Neural cell (in vitro differentiated cells): ENCODE measurements around the gene MAP3K7CL. TPM values are rescaled to one million over a fixed set of nuclear protein-coding genes. Genes with fewer than 3 reads are reported as not detected.

Experiments used
- H2AFZ ChIP-seq: fragments of 200-600, 300-800 bp; sonication (generic), shearing (Covaris generic); 2 replicates; pipeline ENCODE4 v1.6.0; 2014; ENCODE audit warnings: low read depth, mild to moderate bottlenecking, antibody characterized with exemption, low read length, moderate library complexity
- H3F3A ChIP-seq: fragments of 200-600 bp; shearing (Covaris generic); 2 replicates; pipeline ENCODE4 v1.6.1; 2016; ENCODE audit warnings: mild to moderate bottlenecking, moderate library complexity, mixed read lengths, antibody characterized with exemption, low read length; ENCODE audit not compliant: insufficient read depth, poor library complexity, severe bottlenecking
- H3K27ac ChIP-seq: fragments of 200-600, 300-800 bp; sonication (generic), shearing (Covaris generic); 2 replicates; pipeline ENCODE4 v1.5.1; 2014; ENCODE audit warnings: mild to moderate bottlenecking, low read length, moderate library complexity
- H3K27me3 ChIP-seq: fragments of 300-800, 200-600 bp; sonication (generic), shearing (Covaris generic); 2 replicates; pipeline ENCODE4 v1.6.0; 2014; ENCODE audit warnings: mild to moderate bottlenecking, low read depth, low read length, moderate library complexity; ENCODE audit not compliant: insufficient read depth
- H3K36me3 ChIP-seq: fragments of 300-800, 200-600 bp; sonication (generic), shearing (Covaris generic); 2 replicates; pipeline ENCODE4 v1.5.1; 2014; ENCODE audit warnings: mild to moderate bottlenecking, antibody characterized with exemption, low read length, moderate library complexity; ENCODE audit not compliant: insufficient read depth
- H3K4me2 ChIP-seq: fragments of 300-800, 200-600 bp; sonication (generic), shearing (Covaris generic); 2 replicates; pipeline ENCODE4 v1.6.0; 2014; ENCODE audit warnings: mild to moderate bottlenecking, low read length
- H3K4me3 ChIP-seq: fragments of 300-800, 200-600 bp; sonication (generic), shearing (Covaris generic); 2 replicates; pipeline ENCODE4 v1.5.1; 2014; ENCODE audit warnings: mild to moderate bottlenecking, low read length, moderate library complexity
- H3K79me2 ChIP-seq: fragments of 200-600 bp; shearing (Covaris generic); replicated peaks from 2 replicates; pipeline ENCODE4 v1.6.0; 2014; ENCODE audit warnings: mild to moderate bottlenecking, low read length, moderate library complexity; ENCODE audit not compliant: insufficient read depth
- H3K9ac ChIP-seq: fragments of 300-800, 200-600 bp; sonication (generic), shearing (Covaris generic); 2 replicates; pipeline ENCODE4 v1.6.1; 2016; ENCODE audit warnings: mild to moderate bottlenecking, low read length, mixed read lengths
- H3K9me2 ChIP-seq: fragments of 200-600 bp; shearing (Covaris generic); 2 replicates; pipeline ENCODE4 v1.6.1; 2016; ENCODE audit warnings: mild to moderate bottlenecking, low read length, mixed read lengths; ENCODE audit not compliant: insufficient read depth
- H3K9me3 ChIP-seq: fragments of 200-600, 300-800 bp; sonication (generic), shearing (Covaris generic); 2 replicates; pipeline ENCODE4 v1.6.1; 2016; ENCODE audit warnings: mild to moderate bottlenecking, mixed run types, low read length, moderate library complexity, mixed read lengths
- H4K20me1 ChIP-seq: fragments of 200-600 bp; shearing (Covaris generic); 2 replicates; pipeline ENCODE4 v1.6.1; 2016; ENCODE audit warnings: mild to moderate bottlenecking, mixed run types; ENCODE audit not compliant: insufficient read depth
- CTCF ChIP-seq: fragments of 450-650 bp; IDR thresholded peaks from 2 replicates; pipeline ENCODE4 v1.5.1; 2014; ENCODE audit warnings: antibody characterized with exemption, mild to moderate bottlenecking, moderate library complexity; ENCODE audit not compliant: poor library complexity, severe bottlenecking
- EP300 ChIP-seq: fragments of 450-650 bp; conservative IDR thresholded peaks from 2 replicates; pipeline ENCODE4 v1.6.1; 2014; ENCODE audit warnings: antibody characterized with exemption, mild to moderate bottlenecking, moderate library complexity; ENCODE audit not compliant: poor library complexity, severe bottlenecking
- EZH2 ChIP-seq: fragments of 200-600, 300-800 bp; shearing (Covaris generic), sonication (generic); IDR thresholded peaks from 2 replicates; pipeline ENCODE4 v1.6.1; 2014; ENCODE audit warnings: antibody characterized with exemption, low read length, borderline replicate concordance, mild to moderate bottlenecking; ENCODE audit not compliant: insufficient read depth, poor library complexity, severe bottlenecking
- MXI1 ChIP-seq: fragments of 450-650 bp; conservative IDR thresholded peaks from 2 replicates; pipeline ENCODE4 v1.6.1; 2014; ENCODE audit warnings: antibody characterized with exemption, mild to moderate bottlenecking; ENCODE audit not compliant: poor library complexity, severe bottlenecking
- POLR2AphosphoS5 ChIP-seq: IDR thresholded peaks from 2 replicates; pipeline ENCODE4 v1.6.1; 2012
- RAD21 ChIP-seq: fragments of 450-650 bp; conservative IDR thresholded peaks from 2 replicates; pipeline ENCODE4 v1.6.1; 2014; ENCODE audit warnings: antibody characterized with exemption, mild to moderate bottlenecking, moderate library complexity
- SMC3 ChIP-seq: fragments of 450-650 bp; conservative IDR thresholded peaks from 2 replicates; pipeline ENCODE4 v1.6.1; 2014; ENCODE audit warnings: antibody characterized with exemption, mild to moderate bottlenecking, moderate library complexity; ENCODE audit not compliant: poor library complexity
- TAF1 ChIP-seq: IDR thresholded peaks from 2 replicates; pipeline ENCODE4 v1.6.1; 2012; ENCODE audit warnings: low read depth
- polyA plus RNA-seq: library from polyadenylated mRNA; depleted of rRNA; stranded (reverse); fragments of >200 nt; gene quantifications from 2 replicates; pipeline ENCODE4 v1.2.3, GENCODE V29; 2014
- TF ChIP-seq, protein P1 (sequence below): IDR thresholded peaks from 2 replicates; pipeline ENCODE4 v1.6.1; 2012; ENCODE audit warnings: borderline replicate concordance

The MAP3K7CL gene
- polyA plus RNA-seq, 1 donor from 2014 or later, result not detected

DNA sequence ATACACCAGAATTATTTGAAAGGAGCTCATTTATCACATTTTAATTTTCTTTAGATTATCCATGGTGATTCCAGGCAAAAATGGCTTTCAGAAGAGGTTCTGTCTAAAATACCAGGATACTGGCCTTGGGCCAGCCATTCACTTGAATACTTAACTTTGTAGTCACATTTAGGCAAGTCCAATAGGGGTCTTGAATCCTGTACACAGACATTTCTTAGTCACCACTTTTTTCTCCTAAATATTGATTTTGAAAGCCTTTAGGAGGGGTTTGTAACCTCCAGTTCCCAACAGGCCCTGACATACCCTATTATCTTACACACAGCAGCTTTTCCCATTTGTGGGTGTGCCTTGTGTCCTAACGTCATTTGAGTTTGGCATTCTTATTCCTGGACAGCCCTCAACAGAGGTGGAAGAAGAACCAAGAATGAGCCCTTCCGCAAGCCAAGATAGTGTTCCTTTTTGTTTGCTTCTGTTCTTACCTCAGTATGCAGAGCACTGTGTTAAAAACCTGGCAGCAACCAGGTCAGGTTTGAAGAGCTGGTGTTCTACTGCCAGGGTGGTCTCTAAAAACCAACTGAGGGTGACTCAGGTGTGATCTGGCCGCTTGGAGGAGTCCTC, 19.5 kb downstream of the MAP3K7CL start:
- H3K9me3 ChIP-seq, result no peaks in the 10 kb centered on the region
- H3K4me2 ChIP-seq, result no peak overlapping the region
- H3K4me3 ChIP-seq, result no peak overlapping the region
- no peak overlapping the region for H3K27ac ChIP-seq
- TF ChIP-seq MXI1, result no peak
- no peak for TF ChIP-seq POLR2AphosphoS5
- TF ChIP-seq RAD21, result no peak
- no peak for TF ChIP-seq EP300
- no peak overlapping the region for H2AFZ ChIP-seq
- no peak overlapping the region for H3K9ac ChIP-seq
- no peaks in the 10 kb centered on the region for H3K27me3 ChIP-seq
- H4K20me1 ChIP-seq, result no peaks in the 10 kb centered on the region
- H3F3A ChIP-seq, result no peaks in the 10 kb centered on the region
- H3K9me2 ChIP-seq, result no peaks in the 10 kb centered on the region
- H3K36me3 ChIP-seq, result no peaks in the 10 kb centered on the region
- H3K79me2 ChIP-seq, result no peaks in the 10 kb centered on the region

- TF ChIP-seq SMC3 (no peak), TAF1 (no peak), CTCF (no peak), POLR2AphosphoS5 (no peak), EZH2 (no peak), EP300 (no peak), MXI1 (no peak), RAD21 (no peak)
- TF ChIP-seq, protein P1, sequence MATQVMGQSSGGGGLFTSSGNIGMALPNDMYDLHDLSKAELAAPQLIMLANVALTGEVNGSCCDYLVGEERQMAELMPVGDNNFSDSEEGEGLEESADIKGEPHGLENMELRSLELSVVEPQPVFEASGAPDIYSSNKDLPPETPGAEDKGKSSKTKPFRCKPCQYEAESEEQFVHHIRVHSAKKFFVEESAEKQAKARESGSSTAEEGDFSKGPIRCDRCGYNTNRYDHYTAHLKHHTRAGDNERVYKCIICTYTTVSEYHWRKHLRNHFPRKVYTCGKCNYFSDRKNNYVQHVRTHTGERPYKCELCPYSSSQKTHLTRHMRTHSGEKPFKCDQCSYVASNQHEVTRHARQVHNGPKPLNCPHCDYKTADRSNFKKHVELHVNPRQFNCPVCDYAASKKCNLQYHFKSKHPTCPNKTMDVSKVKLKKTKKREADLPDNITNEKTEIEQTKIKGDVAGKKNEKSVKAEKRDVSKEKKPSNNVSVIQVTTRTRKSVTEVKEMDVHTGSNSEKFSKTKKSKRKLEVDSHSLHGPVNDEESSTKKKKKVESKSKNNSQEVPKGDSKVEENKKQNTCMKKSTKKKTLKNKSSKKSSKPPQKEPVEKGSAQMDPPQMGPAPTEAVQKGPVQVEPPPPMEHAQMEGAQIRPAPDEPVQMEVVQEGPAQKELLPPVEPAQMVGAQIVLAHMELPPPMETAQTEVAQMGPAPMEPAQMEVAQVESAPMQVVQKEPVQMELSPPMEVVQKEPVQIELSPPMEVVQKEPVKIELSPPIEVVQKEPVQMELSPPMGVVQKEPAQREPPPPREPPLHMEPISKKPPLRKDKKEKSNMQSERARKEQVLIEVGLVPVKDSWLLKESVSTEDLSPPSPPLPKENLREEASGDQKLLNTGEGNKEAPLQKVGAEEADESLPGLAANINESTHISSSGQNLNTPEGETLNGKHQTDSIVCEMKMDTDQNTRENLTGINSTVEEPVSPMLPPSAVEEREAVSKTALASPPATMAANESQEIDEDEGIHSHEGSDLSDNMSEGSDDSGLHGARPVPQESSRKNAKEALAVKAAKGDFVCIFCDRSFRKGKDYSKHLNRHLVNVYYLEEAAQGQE, result no peak
- H3K79me2 ChIP-seq, result no peaks in the 10 kb centered on the region
- no peak overlapping the region for H2AFZ ChIP-seq
Observed at GRCh38 chr21:29151931-29152330, 21.5 kb downstream of the MAP3K7CL start.

More at GRCh38 chr21:29151931-29152330, 21.5 kb downstream of the MAP3K7CL start:
- H3K4me2 ChIP-seq, result no peak overlapping the region
- no peaks in the 10 kb centered on the region for H3F3A ChIP-seq
- H3K9ac ChIP-seq, result no peak overlapping the region
- no peaks in the 10 kb centered on the region for H3K9me2 ChIP-seq
- H3K27ac ChIP-seq, result no peak overlapping the region
- H3K27me3 ChIP-seq, result no peaks in the 10 kb centered on the region
- H4K20me1 ChIP-seq, result no peaks in the 10 kb centered on the region
- H3K36me3 ChIP-seq, result no peaks in the 10 kb centered on the region
- no peak overlapping the region for H3K4me3 ChIP-seq
- H3K9me3 ChIP-seq, result no peaks in the 10 kb centered on the region
